Measurements from ENCODE around the gene ATM. TPM values are rescaled to one million over a fixed set of nuclear protein-coding genes. Genes with fewer than 3 reads are reported as not detected.
"Not testable (repeated sequence)": the region's sequence is repeated elsewhere in the genome, so short reads cannot be mapped to it uniquely, and the experiment has no call there.

The ATM gene
- total RNA-seq, 1 donor from 2014 or later, result 91.3 TPM

GRCh38 chr11:108246885-108247284, 24.0 kb downstream of the ATM start:
- Histone ChIP-seq H3K9me3 (no peaks in the 10 kb centered on the region), H3K4me1 (no peaks in the 10 kb centered on the region), H3K27me3 (ENCODE audit: low read depth) (no peaks in the 10 kb centered on the region), H3K36me3 (peaks cover 61% of the 10 kb centered on the region), H3K27ac (no peak overlapping the region), H3K4me3 (no peak overlapping the region)
- intact Hi-C loops (cut with DNase I), result no loop called here
- no peak for TF ChIP-seq CTCF (IDR thresholded peaks at IDR 0.05)
- ATAC-seq, result no peak
- DNase-seq, result no peak

GRCh38 chr11:108253176-108253575, 30.3 kb downstream of the ATM start:
- ATAC-seq (no peak), DNase-seq (no peak)
- Histone ChIP-seq H3K27ac (no peak overlapping the region), H3K4me1 (no peaks in the 10 kb centered on the region), H3K27me3 (ENCODE audit: low read depth) (no peaks in the 10 kb centered on the region), H3K9me3 (no peaks in the 10 kb centered on the region), H3K4me3 (no peak overlapping the region), H3K36me3 (peaks cover 96% of the 10 kb centered on the region)
- TF ChIP-seq CTCF (IDR thresholded peaks at IDR 0.05), result no peak
- intact Hi-C loops (cut with DNase I), result no loop called here

GRCh38 chr11:108269583-108269982, 46.7 kb downstream of the ATM start:
- TF ChIP-seq CTCF (IDR thresholded peaks at IDR 0.05), result no peak
- no peak for ATAC-seq
- intact Hi-C loops (cut with DNase I), result no loop called here
- Histone ChIP-seq H3K27ac (no peak overlapping the region), H3K4me1 (no peaks in the 10 kb centered on the region), H3K27me3 (ENCODE audit: low read depth) (no peaks in the 10 kb centered on the region), H3K9me3 (no peaks in the 10 kb centered on the region), H3K4me3 (no peak overlapping the region), H3K36me3 (peaks cover 70% of the 10 kb centered on the region)
- DNase-seq, result no peak

GRCh38 chr11:108276985-108277616, 54.2 kb downstream of the ATM start:
- H3K4me1 ChIP-seq; intact Hi-C loops (cut with DNase I); H3K4me3 ChIP-seq; ATAC-seq; DNase-seq; H3K27me3 ChIP-seq (ENCODE audit: low read depth); H3K9me3 ChIP-seq; H3K27ac ChIP-seq: not testable (repeated sequence)
- peaks cover 79% of the 10 kb centered on the region for H3K36me3 ChIP-seq

GRCh38 chr11:108278546-108278945, 55.7 kb downstream of the ATM start:
- no peaks in the 10 kb centered on the region for H3K27me3 ChIP-seq (ENCODE audit: low read depth)
- TF ChIP-seq CTCF (IDR thresholded peaks at IDR 0.05), result no peak
- H3K36me3 ChIP-seq, result peaks cover 79% of the 10 kb centered on the region
- no peaks in the 10 kb centered on the region for H3K9me3 ChIP-seq
- no peak overlapping the region for H3K4me3 ChIP-seq
- ATAC-seq (no peak), DNase-seq (no peak)
- intact Hi-C loops (cut with DNase I), result no loop called here
- H3K4me1 ChIP-seq, result no peaks in the 10 kb centered on the region
- no peak overlapping the region for H3K27ac ChIP-seq

- H3K27ac ChIP-seq, result no peak overlapping the region
- no peak for ATAC-seq
These were observed 56.1 kb downstream of the ATM start for GRCh38 chr11:108278954-108279353.

More at GRCh38 chr11:108278954-108279353, 56.1 kb downstream of the ATM start:
- Histone ChIP-seq H3K4me1 (no peaks in the 10 kb centered on the region), H3K4me3 (no peak overlapping the region), H3K27me3 (ENCODE audit: low read depth) (no peaks in the 10 kb centered on the region), H3K36me3 (peaks cover 78% of the 10 kb centered on the region), H3K9me3 (no peaks in the 10 kb centered on the region)
- TF ChIP-seq CTCF (IDR thresholded peaks at IDR 0.05), result no peak
- DNase-seq, result no peak
- intact Hi-C loops (cut with DNase I), result no loop called here
